Measurements from ENCODE around the gene SEMA5B. TPM values are rescaled to one million over a fixed set of nuclear protein-coding genes. Genes with fewer than 3 reads are reported as not detected.

The SEMA5B gene
- total and polyA plus RNA-seq, 12 donors = 0.35 to 4.3 (median 1.8) TPM

DNA sequence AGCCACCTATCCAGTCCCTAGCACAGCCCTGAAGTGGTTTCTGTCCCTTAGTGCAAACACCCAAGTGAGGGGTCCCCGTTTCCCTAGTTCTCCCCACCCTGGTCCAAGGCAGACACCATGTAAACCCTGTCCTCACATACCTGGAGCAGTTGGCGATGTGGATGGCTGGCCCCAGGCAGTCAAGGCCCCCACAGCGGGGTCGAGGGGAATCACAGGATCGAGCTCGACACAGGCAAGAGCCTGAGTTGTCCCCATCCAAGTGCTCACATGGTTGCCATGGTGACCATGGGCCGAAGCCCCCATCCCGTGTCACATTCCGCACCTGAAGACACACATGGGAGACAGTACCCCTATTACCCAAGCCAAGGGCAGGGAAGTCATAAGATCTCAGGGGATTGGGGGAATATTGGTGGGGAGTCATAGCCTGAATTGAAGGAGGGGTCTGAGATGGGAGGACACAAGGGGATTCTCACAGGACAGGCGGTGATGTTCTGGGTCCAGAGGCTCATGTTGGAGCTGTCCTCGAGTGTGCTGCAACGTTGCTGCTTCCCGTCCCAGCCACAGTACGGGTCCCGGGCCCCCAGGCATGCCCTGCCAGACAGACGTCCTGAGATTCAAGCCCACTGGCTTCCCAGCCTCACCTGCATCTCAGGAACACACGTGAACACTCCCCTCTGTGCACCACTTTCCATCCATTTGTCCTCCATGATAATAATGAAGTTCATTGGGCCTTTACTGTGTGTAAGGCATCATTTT lies 112.1 kb downstream of the SEMA5B start:
- TF ChIP-seq, protein P1, sequence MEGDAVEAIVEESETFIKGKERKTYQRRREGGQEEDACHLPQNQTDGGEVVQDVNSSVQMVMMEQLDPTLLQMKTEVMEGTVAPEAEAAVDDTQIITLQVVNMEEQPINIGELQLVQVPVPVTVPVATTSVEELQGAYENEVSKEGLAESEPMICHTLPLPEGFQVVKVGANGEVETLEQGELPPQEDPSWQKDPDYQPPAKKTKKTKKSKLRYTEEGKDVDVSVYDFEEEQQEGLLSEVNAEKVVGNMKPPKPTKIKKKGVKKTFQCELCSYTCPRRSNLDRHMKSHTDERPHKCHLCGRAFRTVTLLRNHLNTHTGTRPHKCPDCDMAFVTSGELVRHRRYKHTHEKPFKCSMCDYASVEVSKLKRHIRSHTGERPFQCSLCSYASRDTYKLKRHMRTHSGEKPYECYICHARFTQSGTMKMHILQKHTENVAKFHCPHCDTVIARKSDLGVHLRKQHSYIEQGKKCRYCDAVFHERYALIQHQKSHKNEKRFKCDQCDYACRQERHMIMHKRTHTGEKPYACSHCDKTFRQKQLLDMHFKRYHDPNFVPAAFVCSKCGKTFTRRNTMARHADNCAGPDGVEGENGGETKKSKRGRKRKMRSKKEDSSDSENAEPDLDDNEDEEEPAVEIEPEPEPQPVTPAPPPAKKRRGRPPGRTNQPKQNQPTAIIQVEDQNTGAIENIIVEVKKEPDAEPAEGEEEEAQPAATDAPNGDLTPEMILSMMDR (IDR thresholded peaks at IDR 0.05) = no peak
- TF ChIP-seq POLR2A (IDR thresholded peaks at IDR 0.05) = no peak
- Histone ChIP-seq H3K9me3 (replicated peaks in 1 of 3) (no peaks in the 10 kb centered on the region), H3K4me3 (no peak overlapping the region), H3K4me1 (replicated peaks in 1 of 2) (no peaks in the 10 kb centered on the region), H3K27me3 (peaks cover 19% of the 10 kb centered on the region), H3K36me3 (replicated peaks in 1 of 2) (no peaks in the 10 kb centered on the region), H3K27ac (no peak overlapping the region)
- intact Hi-C loops (cut with DNase I) = no loop called here
- no peak for DNase-seq
- WGBS, 4 donors = 79 to 86% (median 82%) methylated on average over 11 to 17 of the region's 17 CpGs

DNA sequence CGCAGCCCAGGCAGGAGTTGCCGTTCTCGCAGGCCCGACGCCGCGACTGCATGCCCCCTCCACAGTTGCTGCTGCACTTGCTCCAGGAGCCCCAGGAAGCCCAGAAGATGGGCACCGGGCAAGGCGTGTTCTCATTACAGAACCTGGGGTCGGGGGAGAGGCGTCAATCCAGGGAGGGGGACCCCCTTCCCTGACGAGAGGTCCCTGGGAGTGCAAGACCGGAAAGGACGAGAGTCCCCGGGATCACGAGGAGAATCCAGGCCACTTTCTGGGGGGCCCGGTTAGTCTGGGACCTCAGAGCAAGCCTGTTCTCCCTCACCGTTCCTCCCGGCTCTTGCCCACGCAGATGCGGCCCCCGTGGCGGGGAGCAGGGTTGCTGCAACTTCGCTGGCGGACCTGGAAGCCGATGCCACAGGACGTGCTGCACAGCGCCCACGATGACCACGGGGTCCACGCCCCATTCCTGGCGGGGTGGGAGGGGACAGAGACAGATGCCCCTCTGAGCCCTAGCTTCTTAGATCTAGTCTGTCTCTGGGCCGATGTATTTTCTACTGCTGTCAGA lies 113.9 kb downstream of the SEMA5B start:
- no peak for DNase-seq
- H3K27me3 ChIP-seq = peaks cover 19% of the 10 kb centered on the region
- no peaks in the 10 kb centered on the region for H3K4me1 ChIP-seq (replicated peaks in 1 of 2)
- no peak for TF ChIP-seq POLR2A (IDR thresholded peaks at IDR 0.05)
- TF ChIP-seq, protein P1 (IDR thresholded peaks at IDR 0.05) = no peak
- intact Hi-C loops (cut with DNase I) = no loop called here
- no peak overlapping the region for H3K4me3 ChIP-seq
- no peaks in the 10 kb centered on the region for H3K36me3 ChIP-seq (replicated peaks in 1 of 2)
- H3K27ac ChIP-seq = no peak overlapping the region
- WGBS, 4 donors = 58 to 83% (median 75%) methylated on average over 6 to 33 of the region's 33 CpGs
- no peaks in the 10 kb centered on the region for H3K9me3 ChIP-seq (replicated peaks in 1 of 3)

DNA sequence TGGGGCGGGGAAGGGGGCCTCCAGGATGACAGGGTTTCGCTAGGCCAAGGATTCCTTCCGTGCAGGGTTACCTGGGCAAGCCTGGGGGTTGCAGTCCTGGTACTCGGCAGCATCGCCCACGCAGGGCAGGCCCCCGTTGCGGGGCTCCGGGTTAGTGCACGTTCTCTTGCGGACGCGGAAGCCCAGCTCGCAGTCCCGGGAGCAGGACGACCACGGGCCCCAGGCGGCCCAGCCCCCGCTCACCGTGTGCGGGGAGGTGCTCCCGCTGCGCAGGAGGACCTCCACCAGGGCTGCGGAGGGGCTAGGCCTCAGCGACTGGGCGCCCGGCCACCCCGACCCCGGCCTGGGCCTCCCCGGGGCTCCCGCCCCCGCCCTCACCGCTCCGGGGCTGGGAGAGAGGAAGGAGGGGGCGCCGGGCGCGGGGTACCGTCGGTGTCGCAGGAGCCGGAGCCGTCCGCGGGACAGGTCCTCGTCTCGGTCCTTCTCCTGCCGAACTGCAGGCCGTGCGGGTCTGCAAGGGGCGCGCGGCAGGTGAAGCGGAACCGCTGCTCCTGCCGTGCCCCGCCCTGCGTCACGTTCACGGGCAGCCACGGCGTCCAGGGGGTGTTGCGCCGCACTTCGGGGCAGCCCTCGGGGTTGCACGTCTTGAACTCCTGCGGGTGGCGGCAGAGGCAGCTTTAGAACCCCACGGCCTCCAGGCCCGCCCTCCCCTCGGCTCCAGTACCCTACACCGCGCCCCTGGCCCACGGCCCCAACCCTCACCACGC lies 114.6 kb downstream of the SEMA5B start:
- H3K27me3 ChIP-seq = peaks cover 19% of the 10 kb centered on the region
- no peaks in the 10 kb centered on the region for H3K36me3 ChIP-seq (replicated peaks in 1 of 2)
- no peak for DNase-seq
- intact Hi-C loops (cut with DNase I) = no loop called here
- peak overlapping the region in 1 of 4 donors; percentile 32 for H3K4me3 ChIP-seq
- no peaks in the 10 kb centered on the region for H3K9me3 ChIP-seq (replicated peaks in 1 of 3)
- WGBS, 4 donors = 43 to 72% (median 45%) methylated on average over 4 to 76 of the region's 76 CpGs
- TF ChIP-seq, protein P1 (IDR thresholded peaks at IDR 0.05) = no peak
- no peak for TF ChIP-seq POLR2A (IDR thresholded peaks at IDR 0.05)
- H3K4me1 ChIP-seq (replicated peaks in 1 of 2) = no peaks in the 10 kb centered on the region
- no peak overlapping the region for H3K27ac ChIP-seq

DNA sequence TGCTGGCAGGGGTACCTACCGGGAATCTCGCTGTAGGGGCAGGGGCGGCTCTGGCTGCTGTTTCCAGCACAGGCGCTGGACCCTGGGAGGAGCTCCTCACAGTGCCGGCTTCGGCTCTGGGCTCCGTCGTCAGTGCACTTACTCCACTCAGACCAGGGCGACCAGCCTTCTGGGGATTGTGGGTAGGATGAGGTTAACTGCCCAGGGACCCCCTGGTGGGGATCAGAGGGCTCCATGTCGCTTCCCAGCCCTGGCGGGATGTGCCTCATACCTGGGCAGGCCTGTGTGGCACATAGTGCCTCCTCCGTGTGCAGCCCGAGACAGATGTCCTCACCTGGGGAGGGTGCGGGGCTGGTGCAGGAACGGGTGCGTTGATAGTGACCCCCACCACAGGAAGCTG lies 115.7 kb downstream of the SEMA5B start:
- peaks cover 19% of the 10 kb centered on the region for H3K27me3 ChIP-seq
- no peaks in the 10 kb centered on the region for H3K36me3 ChIP-seq (replicated peaks in 1 of 2)
- H3K27ac ChIP-seq = no peak overlapping the region
- TF ChIP-seq, protein P1 (IDR thresholded peaks at IDR 0.05) = no peak
- TF ChIP-seq POLR2A (IDR thresholded peaks at IDR 0.05) = no peak
- 75 to 95% (median 93%) methylated on average over 4 to 16 of the region's 16 CpGs for WGBS, 4 donors
- intact Hi-C loops (cut with DNase I) = no loop called here
- DNase-seq = no peak
- no peak overlapping the region for H3K4me3 ChIP-seq
- H3K9me3 ChIP-seq (replicated peaks in 1 of 3) = no peaks in the 10 kb centered on the region
- H3K4me1 ChIP-seq (replicated peaks in 1 of 2) = no peaks in the 10 kb centered on the region
